ENCODE results near the gene CTXND1.

The CTXND1 gene

DNA sequence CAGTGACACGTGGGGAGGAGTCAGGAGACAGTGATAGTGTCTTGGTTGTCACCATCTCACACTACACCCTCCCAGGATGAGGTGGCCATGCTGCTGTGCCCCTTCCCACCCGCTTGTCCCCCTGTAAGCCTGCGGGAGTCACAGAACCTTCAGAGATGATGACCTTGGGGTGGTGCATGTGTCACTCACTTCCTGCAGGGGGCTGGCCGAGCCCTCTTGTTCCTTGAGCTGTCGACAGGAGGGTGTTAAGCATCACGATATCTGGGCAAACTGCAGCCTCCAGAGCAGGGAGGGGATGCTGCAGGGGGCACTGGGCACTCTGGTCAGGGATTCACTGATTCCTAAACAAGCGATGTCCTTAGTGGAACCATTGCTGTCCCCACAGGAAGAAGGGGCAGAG, 71.5 kb downstream of the CTXND1 start:
- no peak for DNase-seq

DNA sequence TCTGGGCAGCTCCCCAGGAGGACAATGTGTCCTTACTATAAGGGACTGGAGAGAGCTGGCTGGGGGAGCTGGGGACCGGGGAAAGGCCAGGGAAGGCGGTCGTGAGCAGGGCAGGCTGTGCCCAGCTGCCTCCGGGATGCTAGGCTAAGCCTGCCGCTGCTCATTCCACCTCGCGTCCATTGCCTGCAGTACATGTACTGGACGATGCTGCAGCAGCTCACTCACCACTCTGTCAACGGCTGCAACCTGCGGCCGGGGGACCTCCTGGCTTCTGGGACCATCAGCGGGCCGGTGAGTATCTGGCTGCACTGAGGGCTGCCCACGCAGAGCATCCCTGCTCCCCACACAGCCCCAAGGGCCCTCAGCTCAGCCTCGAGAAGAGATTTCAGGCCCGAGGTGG, 72.1 kb downstream of the CTXND1 start:
- no peak for DNase-seq

DNA sequence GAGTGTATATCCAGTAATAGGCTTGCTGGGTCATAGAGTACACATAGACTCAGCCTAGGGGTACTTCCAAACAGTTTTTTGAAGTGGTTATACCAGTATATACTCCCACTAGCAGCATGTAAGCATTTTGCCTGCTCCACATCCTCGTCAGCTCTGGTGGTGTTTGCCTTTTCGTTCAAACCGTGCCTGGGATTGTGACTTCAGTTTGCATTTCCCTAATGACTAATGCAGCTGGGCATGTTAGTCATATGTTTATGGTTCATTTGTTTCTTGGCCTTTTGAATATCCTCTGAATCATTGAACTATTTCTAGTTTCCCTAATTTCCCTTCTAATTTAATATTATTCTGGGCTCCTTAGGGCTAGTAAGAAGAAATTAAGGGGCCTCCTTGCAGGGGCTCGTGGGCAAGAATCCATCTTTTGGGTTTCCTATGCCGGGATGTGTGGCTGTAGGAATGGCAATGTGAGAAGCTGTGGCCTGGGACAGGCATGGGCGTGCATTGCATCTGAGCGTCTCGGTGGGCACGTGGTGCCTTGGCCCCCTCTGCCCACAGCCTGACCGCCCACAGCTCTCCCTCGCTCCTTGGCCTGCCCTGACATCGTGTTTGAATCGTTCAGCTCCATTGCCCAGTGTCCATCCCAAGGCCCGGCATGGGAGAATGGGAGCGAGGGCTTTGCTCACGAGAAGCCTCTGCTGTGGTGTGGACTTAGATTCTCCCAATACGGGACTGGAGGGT, 72.8 kb downstream of the CTXND1 start:
- DNase-seq = no peak

- no peak for DNase-seq
Observed at GRCh38 chr15:80177156-80177555, 74.9 kb downstream of the CTXND1 start.

DNA sequence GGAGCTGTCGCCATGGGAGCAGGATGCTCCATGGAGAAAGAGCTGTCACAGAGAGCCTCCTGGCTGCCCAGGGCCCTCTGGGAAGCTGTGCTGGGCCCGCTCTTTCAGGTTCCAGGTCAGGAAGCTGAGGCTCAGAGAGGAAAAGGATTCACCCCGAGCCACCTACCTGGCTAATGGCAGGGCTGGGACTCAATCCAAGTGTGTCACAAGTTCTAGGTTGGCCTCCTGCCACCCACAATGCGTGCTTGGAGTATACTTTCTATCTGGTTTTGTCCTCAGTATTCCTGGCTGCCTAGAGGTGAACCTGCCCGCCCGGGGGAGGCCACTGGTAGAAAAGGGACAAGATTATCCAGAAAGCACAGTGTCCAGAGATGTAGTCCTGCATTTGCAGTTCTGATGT, 75.6 kb downstream of the CTXND1 start:
- no peak for DNase-seq

GRCh38 chr15:80175436-80175835, 76.6 kb downstream of the CTXND1 start:
- DNase-seq = no peak

GRCh38 chr15:80174017-80174746, 77.8 kb downstream of the CTXND1 start:
- DNase-seq = no peak

GRCh38 chr15:80173022-80173759, 78.8 kb downstream of the CTXND1 start:
- no peak for DNase-seq

DNA sequence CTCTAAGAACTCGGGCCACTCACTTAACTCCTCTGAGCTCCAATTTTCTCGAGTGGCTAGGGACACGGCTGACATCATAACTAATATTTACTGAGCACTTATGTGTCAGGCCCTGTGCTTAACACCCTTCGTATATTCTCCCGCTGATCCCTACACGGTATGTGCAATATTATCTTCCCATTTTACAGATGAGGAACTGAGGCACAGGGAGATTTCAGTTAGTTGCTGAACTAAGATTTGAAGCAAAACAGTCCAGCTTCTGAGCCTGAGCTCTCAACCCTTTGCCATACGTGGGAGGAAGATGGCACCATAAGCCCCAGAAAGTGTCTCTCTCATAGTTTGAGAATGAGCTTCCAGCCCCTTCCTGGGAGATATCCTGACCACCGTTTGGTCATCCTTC, 79.6 kb downstream of the CTXND1 start:
- no peak for DNase-seq

DNA sequence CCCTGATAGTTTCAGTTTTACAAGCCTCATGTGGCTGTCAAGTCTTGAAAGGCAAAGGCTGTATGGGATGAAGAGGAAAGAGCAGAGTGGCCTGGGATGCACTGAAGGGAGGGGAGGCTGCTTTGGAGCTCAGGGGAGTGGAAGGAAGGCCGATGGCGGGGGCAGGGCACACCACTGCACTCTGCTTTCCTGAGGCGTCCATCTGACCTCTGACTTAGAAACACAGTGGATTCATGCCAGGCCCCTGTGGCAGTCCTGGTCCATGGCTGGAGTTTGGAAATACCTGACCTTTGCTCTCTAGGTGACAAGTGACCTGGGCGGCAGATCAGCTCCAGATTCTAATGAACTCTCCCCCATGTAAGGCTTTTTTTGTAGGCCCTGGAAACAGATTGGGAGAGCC, 80.2 kb downstream of the CTXND1 start:
- no peak for DNase-seq

DNA sequence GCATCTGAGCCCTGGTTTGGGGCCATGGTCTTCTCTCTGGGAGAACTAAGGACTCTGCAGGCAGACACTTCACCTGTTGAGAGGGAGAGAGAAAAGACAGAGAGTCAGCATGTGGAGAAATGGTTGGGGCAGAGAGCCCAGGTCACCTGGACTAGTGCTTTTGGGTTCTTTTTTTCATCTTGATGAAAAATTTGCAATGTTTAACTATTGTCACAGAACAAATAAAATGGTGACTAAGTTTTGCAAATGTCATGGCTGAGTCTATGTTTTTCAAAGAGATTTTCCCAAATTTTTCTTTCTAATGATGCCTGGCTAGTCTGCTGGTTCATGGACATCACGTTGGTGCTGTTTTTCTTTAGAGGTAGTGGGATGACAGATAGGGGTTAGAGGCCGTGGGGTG, 81.4 kb downstream of the CTXND1 start:
- no peak for DNase-seq

- DNase-seq = no peak
Observed at GRCh38 chr15:80169768-80170357, 82.2 kb downstream of the CTXND1 start.

- DNase-seq = no peak
Observed at GRCh38 chr15:80168421-80168820, 83.6 kb downstream of the CTXND1 start.

DNA sequence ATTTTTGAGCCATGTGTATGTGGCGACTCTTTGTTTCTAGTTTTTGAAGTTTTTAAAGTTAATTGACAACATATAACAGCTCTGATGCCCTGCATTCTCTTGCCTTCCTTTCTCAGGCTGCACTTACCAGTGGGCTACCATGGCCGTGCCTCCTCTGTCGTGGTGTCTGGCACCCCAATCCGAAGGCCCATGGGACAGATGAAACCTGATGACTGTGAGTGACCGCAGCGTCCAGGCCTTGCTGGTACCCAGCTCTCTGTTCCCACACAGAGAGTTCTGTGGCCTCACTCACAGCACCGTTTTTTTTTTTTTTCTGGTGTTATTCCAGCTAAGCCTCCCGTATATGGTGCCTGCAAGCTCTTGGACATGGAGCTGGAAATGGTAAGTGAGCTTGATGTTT, 84.1 kb downstream of the CTXND1 start:
- DNase-seq = no peak

- DNase-seq = no peak
Observed at GRCh38 chr15:80163897-80164296, 88.1 kb downstream of the CTXND1 start.

DNA sequence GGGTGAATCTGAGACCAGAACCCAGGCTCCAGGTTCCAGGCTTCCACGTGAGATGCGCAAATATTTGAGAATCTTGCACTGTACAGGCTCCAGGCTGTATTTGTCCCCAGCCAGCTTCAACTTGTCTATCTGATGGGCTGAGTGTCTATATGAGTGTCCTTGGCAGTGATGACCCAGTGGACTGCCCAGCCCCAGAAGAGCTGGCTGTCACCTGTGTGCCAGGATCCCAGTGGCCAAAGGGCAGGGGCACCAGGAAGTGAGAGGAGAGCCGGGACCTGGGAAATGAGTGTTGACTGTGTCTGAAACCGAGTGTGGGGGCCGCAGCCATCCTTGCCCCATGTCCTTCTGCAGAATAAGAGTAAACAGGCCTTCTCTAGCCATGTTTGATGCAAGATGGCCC, 88.8 kb downstream of the CTXND1 start:
- no peak for DNase-seq

- DNase-seq = no peak
Observed at GRCh38 chr15:80162059-80162554, 89.9 kb downstream of the CTXND1 start.

GRCh38 chr15:80161468-80162016, 90.5 kb downstream of the CTXND1 start:
- DNase-seq = no peak

DNA sequence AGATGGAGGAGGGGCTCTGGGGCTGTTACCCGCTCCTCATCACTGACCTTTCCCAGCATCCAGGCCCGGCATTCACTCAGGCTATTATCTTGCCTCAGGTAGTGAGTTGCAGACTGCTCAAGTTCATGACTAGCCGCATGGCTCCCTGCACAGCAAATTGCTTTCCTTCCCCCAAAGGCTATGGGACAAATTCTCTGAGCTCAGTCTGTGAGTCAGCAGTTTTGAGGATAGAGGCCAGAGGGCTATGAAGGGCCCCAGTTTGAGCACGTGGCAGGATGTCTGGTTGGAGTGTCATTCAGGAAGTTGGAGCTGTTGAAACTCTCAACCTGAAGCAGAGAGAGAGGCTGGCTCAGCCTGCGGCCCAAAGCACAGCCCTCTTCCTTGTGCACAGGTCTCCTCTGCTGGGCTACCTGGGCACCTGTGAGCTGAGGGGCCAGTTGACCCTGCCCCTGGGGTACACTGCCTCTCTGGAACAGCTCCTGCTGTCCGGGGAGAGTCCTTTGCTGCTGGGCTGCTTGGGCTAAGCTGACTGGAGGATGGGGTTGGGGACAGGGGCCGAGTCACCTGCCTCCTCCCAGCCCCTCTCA, 91.3 kb downstream of the CTXND1 start:
- no peak for DNase-seq

- DNase-seq = no peak
Observed at GRCh38 chr15:80159811-80160569, 92.0 kb downstream of the CTXND1 start.

GRCh38 chr15:80159301-80159700, 92.7 kb downstream of the CTXND1 start:
- DNase-seq = no peak

Data from right kidney (tissue), 1 donor.